ENCODE data around the gene SCN5A.

The SCN5A gene

GRCh38 chr3:38620236-38620635 is 29.3 kb downstream of the SCN5A start:
- no peak for DNase-seq

- DNase-seq: no peak
Observed at GRCh38 chr3:38618343-38618742, 31.1 kb downstream of the SCN5A start.

- DNase-seq: no peak
Observed at GRCh38 chr3:38617586-38617985, 31.9 kb downstream of the SCN5A start.

- no peak for DNase-seq
Observed at GRCh38 chr3:38617137-38617536, 32.4 kb downstream of the SCN5A start.

GRCh38 chr3:38616658-38617057 is 32.8 kb downstream of the SCN5A start:
- DNase-seq: no peak

- DNase-seq: no peak
Observed at GRCh38 chr3:38616111-38616510, 33.4 kb downstream of the SCN5A start.

- no peak for DNase-seq
Observed at GRCh38 chr3:38614651-38615352, 34.7 kb downstream of the SCN5A start.

- no peak for DNase-seq
Observed at GRCh38 chr3:38614091-38614490, 35.4 kb downstream of the SCN5A start.

- no peak for DNase-seq
Observed at GRCh38 chr3:38613426-38613825, 36.1 kb downstream of the SCN5A start.

GRCh38 chr3:38611866-38612265 is 37.6 kb downstream of the SCN5A start:
- no peak for DNase-seq

- DNase-seq: no peak
Observed at GRCh38 chr3:38610934-38611333, 38.6 kb downstream of the SCN5A start.

- DNase-seq: no peak
Observed at GRCh38 chr3:38610436-38610835, 39.1 kb downstream of the SCN5A start.

- no peak for DNase-seq
Observed at GRCh38 chr3:38609386-38610111, 39.9 kb downstream of the SCN5A start.

- no peak for DNase-seq
Observed at GRCh38 chr3:38608961-38609360, 40.5 kb downstream of the SCN5A start.

- no peak for DNase-seq
Observed at GRCh38 chr3:38608086-38608775, 41.3 kb downstream of the SCN5A start.

GRCh38 chr3:38606561-38606960 is 42.9 kb downstream of the SCN5A start:
- DNase-seq: no peak

- DNase-seq: no peak
Observed at GRCh38 chr3:38605981-38606380, 43.5 kb downstream of the SCN5A start.

- DNase-seq: no peak
Observed at GRCh38 chr3:38604246-38604645, 45.2 kb downstream of the SCN5A start.

- DNase-seq: no peak
Observed at GRCh38 chr3:38603731-38604131, 45.8 kb downstream of the SCN5A start.

GRCh38 chr3:38602576-38603250 is 46.8 kb downstream of the SCN5A start:
- DNase-seq: no peak

GRCh38 chr3:38601956-38602550 is 47.4 kb downstream of the SCN5A start:
- no peak for DNase-seq

GRCh38 chr3:38600551-38600950 is 48.9 kb downstream of the SCN5A start:
- no peak for DNase-seq

GRCh38 chr3:38599886-38600285 is 49.6 kb downstream of the SCN5A start:
- no peak for DNase-seq

Data from hematopoietic multipotent progenitor cell treated with erythropoietin and hydrocortisone succinate and interleukin-3 and kit ligand, for 4 days (in vitro differentiated cells).